Stomach (tissue), 9 donors: ENCODE measurements around the gene HMOX2. TPM values are rescaled to one million over a fixed set of nuclear protein-coding genes. Genes with fewer than 3 reads are reported as not detected.

Source experiments
- DNase-seq, 2 donors: peaks; one replicate each; pipeline versions ENCODE4 v3.0.0 to v3.0.0-alpha.2; 2013 to 2019
- H3K27ac ChIP-seq, 5 donors: fragments of 200-600 bp in 4 of 5; sonication (generic) in 4 of 5; one replicate each; pipeline ENCODE4 v1.5.1; 2013 to 2019; ENCODE audit warnings: mild to moderate bottlenecking in 1 of 5, moderate library complexity in 1 of 5
- H3K27me3 ChIP-seq, 3 donors: fragments of 200-600 bp; sonication (generic); one replicate each; pipeline ENCODE4 v1.5.1; 2017 to 2019; ENCODE audit warnings: mixed run types in 1 of 3
- H3K36me3 ChIP-seq, 4 donors: fragments of 200-600 bp; sonication (generic); 1 replicate in 3 of 4; 2 replicates in 1 of 4; pipeline ENCODE4 v1.5.1; 2016 to 2019
- H3K4me1 ChIP-seq, 4 donors: fragments of 200-600 bp; sonication (generic); one replicate each; pipeline ENCODE4 v1.5.1; 2016 to 2019
- H3K4me3 ChIP-seq, 4 donors: fragments of 200-600 bp; sonication (generic) in 3 of 4; one replicate each; pipeline ENCODE4 v1.5.1; 2016 to 2019; ENCODE audit warnings: mild to moderate bottlenecking in 1 of 4
- H3K9me3 ChIP-seq, 4 donors: fragments of 200-600 bp; sonication (generic); one replicate each; pipeline ENCODE4 v1.5.1; 2016 to 2019
- CTCF ChIP-seq, 7 experiments: fragments of 450-650 bp in 4 of 7; fragments of 200-600 bp in 3 of 7; sonication (generic) in 3 of 7; IDR thresholded peaks; one replicate each; pipeline ENCODE4 v1.5.1; 2016 to 2019; ENCODE audit warnings: antibody characterized with exemption in 7 of 7, control low read depth in 2 of 7, mild to moderate bottlenecking in 1 of 7
- EP300 ChIP-seq: sonication (generic); formaldehyde crosslinking; IDR thresholded peaks from one replicate; pipeline ENCODE4 v1.6.1; 2017; ENCODE audit warnings: antibody characterized with exemption
- POLR2A ChIP-seq, 4 donors: fragments of 450-650 bp; IDR thresholded peaks; one replicate each; pipeline ENCODE4 v1.6.1; 2016; ENCODE audit warnings: antibody characterized with exemption in 4 of 4, control low read depth in 2 of 4, mild to moderate bottlenecking in 1 of 4, moderate library complexity in 1 of 4
- POLR2AphosphoS5 ChIP-seq, 3 donors: sonication (generic); formaldehyde crosslinking; IDR thresholded peaks; one replicate each; pipeline ENCODE4 v1.6.1; 2016; ENCODE audit warnings: antibody characterized with exemption in 3 of 3
- WGBS, 5 donors: extraction: QIAGEN DNeasy Blood & Tissue Kit in 3 of 5; methylation state at CpG; one replicate each; pipeline versions ENCODE4 v1.1.5 to v1.1.7; 2013 to 2018; 5-methylcytosine and 5-hydroxymethylcytosine counted together
- intact Hi-C: fragments of 100-400 bp; cut with DNase I; formaldehyde crosslinking; loops from one replicate; pipeline ENCODE4 v1.15.1; 2023; ENCODE audit warnings: low total_unique reads
- polyA plus RNA-seq, 3 donors: library from polyadenylated mRNA; stranded (reverse); fragments of 200-250 nt; gene quantifications; one replicate each; pipeline ENCODE4 v1.2.3, GENCODE V29; 2013
- total RNA-seq, 5 donors: library from RNA; depleted of rRNA; stranded (reverse); fragments of >200 nt; gene quantifications; one replicate each; pipeline versions ENCODE4 v1.1.0 to v1.2.3, GENCODE V29; 2014 to 2016
- donor health status: healthy with polysubstance abuse.
- donor health status: Bipolar disorder and iron deficiency.
- donor health status: healthy.

Gene HMOX2
- total and polyA plus RNA-seq, 8 donors = 6.4 to 175 (median 70.2) TPM

- 75 to 90% (median 88%) methylated on average over 26 to 32 of the region's 32 CpGs for WGBS, 5 donors
- Histone ChIP-seq H3K27me3 (no peaks in the 10 kb centered on the region), H3K4me1 (no peaks in the 10 kb centered on the region), H3K36me3 (peaks cover 39 to 93% (median 87%) of the 10 kb centered on the region in 4 donors), H3K27ac (peak overlapping the region in 3 of 5 donors; percentile 33 to 61 (median 47)), H3K4me3 (no peak overlapping the region), H3K9me3 (no peaks in the 10 kb centered on the region)
- TF ChIP-seq POLR2AphosphoS5 (IDR thresholded peaks at IDR 0.05) = no peak
- no peak for TF ChIP-seq CTCF (IDR thresholded peaks at IDR 0.05)
- no peak for TF ChIP-seq EP300
- TF ChIP-seq POLR2A (IDR thresholded peaks at IDR 0.05) = no peak
- intact Hi-C loops = no loop called here
- peak; percentile 41 to 60 for DNase-seq
Measured at GRCh38 chr16:4465977-4466779, 10.0 kb upstream of the HMOX2 start.

GRCh38 chr16:4467916-4468315 lies 8.3 kb upstream of the HMOX2 start:
- Histone ChIP-seq H3K27me3 (no peaks in the 10 kb centered on the region), H3K27ac (no peak overlapping the region), H3K9me3 (no peaks in the 10 kb centered on the region), H3K4me3 (no peak overlapping the region), H3K4me1 (peaks cover 0 to 2% (median 0%) of the 10 kb centered on the region in 4 donors), H3K36me3 (peaks cover 39 to 75% (median 71%) of the 10 kb centered on the region in 4 donors)
- 91 to 96% (median 95%) methylated on average over 16 of the region's 16 CpGs for WGBS, 5 donors
- TF ChIP-seq EP300 = no peak
- no peak for TF ChIP-seq CTCF (IDR thresholded peaks at IDR 0.05)
- no peak for TF ChIP-seq POLR2A (IDR thresholded peaks at IDR 0.05)
- TF ChIP-seq POLR2AphosphoS5 (IDR thresholded peaks at IDR 0.05) = no peak
- DNase-seq = no peak
- intact Hi-C loops = no loop called here

- Histone ChIP-seq H3K27ac (no peak overlapping the region), H3K27me3 (no peaks in the 10 kb centered on the region), H3K36me3 (peaks cover 38 to 65% (median 61%) of the 10 kb centered on the region in 4 donors), H3K9me3 (no peaks in the 10 kb centered on the region), H3K4me1 (peaks cover 6 to 13% (median 9%) of the 10 kb centered on the region in 4 donors), H3K4me3 (no peak overlapping the region)
- intact Hi-C loops = no loop called here
- 69 to 80% (median 75%) methylated on average over 10 of the region's 10 CpGs for WGBS, 5 donors
- DNase-seq = no peak
- TF ChIP-seq POLR2AphosphoS5 (IDR thresholded peaks at IDR 0.05) = no peak
Measured at GRCh38 chr16:4468972-4469371, 7.2 kb upstream of the HMOX2 start.

- TF ChIP-seq POLR2A (IDR thresholded peaks at IDR 0.05) = no peak
- TF ChIP-seq POLR2AphosphoS5 (IDR thresholded peaks at IDR 0.05) = no peak
- no peak for TF ChIP-seq CTCF (IDR thresholded peaks at IDR 0.05)
- TF ChIP-seq EP300 = no peak
- intact Hi-C loops = no loop called here
- H3K27me3 ChIP-seq = no peaks in the 10 kb centered on the region
- H3K9me3 ChIP-seq = no peaks in the 10 kb centered on the region
- H3K27ac ChIP-seq = no peak overlapping the region
- no peak overlapping the region for H3K4me3 ChIP-seq
- 88 to 97% (median 95%) methylated on average over 5 of the region's 5 CpGs for WGBS, 5 donors
- H3K36me3 ChIP-seq = peaks cover 18 to 36% (median 32%) of the 10 kb centered on the region in 4 donors
- DNase-seq = no peak
- H3K4me1 ChIP-seq = peaks cover 22 to 36% (median 30%) of the 10 kb centered on the region in 4 donors
Measured at GRCh38 chr16:4471869-4472268, 4.3 kb upstream of the HMOX2 start.

GRCh38 chr16:4472880-4473279 lies 3.3 kb upstream of the HMOX2 start:
- 53 to 69% (median 63%) methylated on average over 4 of the region's 4 CpGs for WGBS, 5 donors
- peak overlapping the region in 1 of 5 donors; percentile 95 for H3K27ac ChIP-seq
- intact Hi-C loops = no loop called here

More at GRCh38 chr16:4472880-4473279, 3.3 kb upstream of the HMOX2 start:
- H3K27me3 ChIP-seq = no peaks in the 10 kb centered on the region
- H3K9me3 ChIP-seq = no peaks in the 10 kb centered on the region
- no peak overlapping the region for H3K4me3 ChIP-seq
- TF ChIP-seq POLR2AphosphoS5 (IDR thresholded peaks at IDR 0.05) (no peak), CTCF (IDR thresholded peaks at IDR 0.05) (no peak), POLR2A (IDR thresholded peaks at IDR 0.05) (no peak), EP300 (no peak)
- DNase-seq = no peak
- peaks cover 12 to 26% (median 22%) of the 10 kb centered on the region in 4 donors for H3K36me3 ChIP-seq
- peaks cover 22 to 46% (median 39%) of the 10 kb centered on the region in 4 donors for H3K4me1 ChIP-seq
